ENCODE results near the gene CDC42BPB.

Gene CDC42BPB

DNA sequence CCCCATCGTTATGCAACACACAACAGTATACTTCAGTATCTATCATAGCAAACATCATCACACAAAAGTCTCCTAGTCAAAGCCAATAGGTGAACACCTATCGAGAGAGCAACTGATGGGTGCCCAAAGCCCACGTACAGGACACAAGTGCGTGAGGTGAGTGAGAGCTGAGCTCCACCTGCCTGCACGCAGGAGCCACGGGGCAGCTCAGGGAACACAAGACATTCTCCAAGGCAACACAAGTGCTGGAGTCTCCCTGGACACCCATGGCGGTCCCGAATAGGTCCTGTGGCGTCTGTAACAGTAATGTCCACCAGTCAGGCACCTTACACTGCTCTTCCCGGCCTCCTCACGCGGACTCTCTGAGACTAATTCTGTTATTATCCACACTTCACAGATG lies 44.3 kb downstream of the CDC42BPB start:
- no peak for DNase-seq

DNA sequence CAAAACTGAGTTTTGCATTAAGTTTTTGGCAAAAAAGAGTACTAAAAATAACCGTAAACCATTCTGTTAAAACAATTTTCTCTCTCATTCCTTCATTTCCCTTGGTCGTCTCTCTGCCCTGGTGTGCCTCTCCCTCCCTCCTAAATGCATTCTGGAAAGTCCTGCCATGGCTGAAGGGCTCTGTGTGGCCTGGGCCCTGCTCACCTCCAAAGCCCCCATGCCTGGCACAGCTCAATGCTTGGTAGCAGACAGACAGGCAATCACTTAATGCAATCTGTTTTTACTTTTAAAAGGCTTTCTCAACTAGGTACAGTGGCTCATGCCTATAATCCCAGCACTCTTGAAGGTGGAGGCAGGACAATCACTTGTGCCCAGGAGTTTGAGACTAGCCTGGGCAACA lies 47.8 kb downstream of the CDC42BPB start:
- no peak for DNase-seq

DNA sequence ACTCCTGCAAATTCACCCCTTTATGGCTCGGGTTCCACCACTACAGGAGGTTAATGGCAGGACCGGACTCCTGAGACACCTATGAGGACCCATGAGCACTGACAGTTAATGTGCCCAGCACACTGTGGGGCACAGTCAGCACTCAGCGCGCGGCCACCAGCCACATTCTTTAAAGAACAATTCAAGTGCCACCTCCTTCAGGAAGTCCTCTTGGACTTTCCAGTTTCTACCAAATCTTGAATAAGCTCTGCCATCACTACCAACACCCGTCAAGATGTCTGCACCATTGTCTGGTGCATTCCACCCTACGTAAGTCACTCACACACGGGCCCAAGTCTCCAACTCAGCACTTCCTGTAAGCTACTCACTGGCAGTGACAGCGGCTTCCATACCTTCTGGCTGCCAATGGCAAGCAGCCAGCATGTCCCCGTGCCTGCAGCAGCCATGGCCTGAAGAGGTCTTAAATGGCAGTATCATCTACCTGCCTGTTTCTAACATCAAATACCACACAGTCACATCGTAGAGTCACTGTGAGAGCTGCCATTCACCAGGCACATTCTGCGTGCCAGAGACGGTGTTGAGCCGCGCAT lies 48.5 kb downstream of the CDC42BPB start:
- DNase-seq = no peak

DNA sequence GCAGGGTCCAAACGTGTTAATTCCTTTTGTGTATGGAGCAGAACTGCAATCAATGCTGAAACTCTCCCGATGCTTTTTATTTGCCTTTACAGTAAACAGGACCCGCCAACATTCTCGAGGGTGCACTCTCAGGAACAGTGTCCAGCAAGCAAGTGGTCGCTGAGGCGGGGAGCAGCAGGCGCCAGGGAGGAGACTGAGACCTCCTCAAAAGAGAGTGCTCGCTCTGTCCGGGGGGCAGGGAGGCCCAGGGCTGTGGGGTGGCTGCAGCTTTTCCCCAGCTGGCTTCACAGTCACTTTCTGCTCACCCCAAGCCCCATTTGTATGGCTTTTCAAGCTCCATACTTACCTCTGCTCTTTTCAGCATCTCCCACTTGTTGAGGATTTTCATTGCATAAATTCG lies 49.2 kb downstream of the CDC42BPB start:
- DNase-seq = no peak

DNA sequence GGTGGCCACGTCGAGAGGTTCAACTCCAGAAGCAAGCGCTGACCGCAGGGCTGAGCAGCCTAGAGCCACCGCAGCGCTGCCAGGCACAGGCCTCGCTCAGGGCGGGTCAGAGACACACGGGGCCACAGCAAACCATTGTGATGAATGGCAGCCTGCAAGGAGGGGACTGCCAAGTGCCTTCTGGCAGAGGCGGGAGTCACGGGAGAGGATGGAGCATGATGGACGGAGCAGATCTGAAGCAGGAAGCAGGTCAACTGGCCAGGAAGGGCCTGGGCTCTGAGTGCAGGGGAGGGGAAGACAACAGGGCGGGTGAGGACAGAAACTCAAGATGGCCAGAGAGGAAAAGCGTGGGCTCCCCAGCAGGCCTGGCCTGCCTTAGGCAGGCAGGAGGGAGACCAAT lies 49.8 kb downstream of the CDC42BPB start:
- DNase-seq = no peak

DNA sequence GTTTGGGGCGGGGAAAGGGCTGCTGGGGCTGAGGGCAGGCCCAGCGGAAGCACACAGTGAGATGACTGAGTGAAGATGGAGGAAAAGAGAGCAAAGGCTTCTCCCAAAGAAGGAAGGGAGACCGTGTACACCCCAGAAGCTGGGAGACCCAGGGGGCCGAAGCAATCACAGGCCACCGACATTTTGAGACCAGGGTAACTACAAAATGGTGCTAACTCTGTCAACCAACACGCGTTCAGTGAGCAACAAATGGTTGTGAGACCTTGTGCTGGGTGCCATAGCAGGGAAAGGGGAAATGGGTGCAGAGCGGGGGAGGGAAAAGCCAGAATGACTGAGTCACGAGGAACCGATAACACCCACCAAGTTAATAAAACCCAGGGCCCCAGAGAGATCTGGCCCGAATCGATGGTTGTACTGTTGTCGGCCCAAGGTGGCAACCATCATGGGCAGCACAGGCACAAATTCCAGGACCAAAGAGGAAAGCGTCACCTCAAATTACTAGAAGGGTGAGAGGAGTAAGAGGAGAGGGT lies 50.3 kb downstream of the CDC42BPB start:
- no peak for DNase-seq

DNA sequence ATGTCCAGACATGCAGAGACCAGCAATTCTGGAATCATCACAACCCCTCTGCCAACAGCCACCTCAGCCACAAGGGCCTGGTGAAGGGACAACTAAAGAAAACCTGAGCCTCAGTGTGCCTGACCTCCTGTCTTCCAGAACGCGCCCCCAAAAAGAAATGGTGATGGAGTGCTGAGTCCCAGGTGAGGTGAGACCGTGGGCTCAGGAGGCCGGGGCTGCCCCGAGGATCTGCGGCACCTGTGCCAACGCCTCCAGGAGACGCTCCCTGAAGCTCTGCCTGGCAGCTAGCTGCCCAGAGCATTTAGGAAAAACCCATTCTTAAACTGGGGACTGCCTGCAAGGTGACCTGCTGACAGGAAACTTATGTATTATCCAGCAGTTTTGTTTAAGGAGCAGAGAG lies 51.2 kb downstream of the CDC42BPB start:
- DNase-seq = no peak

DNA sequence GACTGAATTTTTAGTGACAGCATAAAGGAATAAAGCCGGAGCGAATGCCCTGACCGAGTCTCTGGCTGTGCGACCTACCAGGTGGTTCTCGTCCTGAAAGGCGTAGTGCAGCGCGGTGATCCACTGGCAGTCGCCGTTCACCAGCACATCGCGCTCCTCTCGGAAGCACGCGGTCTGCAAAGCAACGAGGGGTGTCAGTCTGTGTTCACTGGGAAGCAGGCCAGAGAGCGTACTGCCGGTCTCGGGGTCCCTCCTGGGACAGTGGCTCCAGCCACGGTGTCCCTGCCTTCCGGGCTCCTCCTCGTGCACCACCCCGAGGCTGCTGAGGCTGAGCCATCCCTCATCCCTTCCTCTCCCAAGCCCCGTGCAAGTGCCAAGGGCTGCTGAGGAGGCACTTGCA lies 53.5 kb downstream of the CDC42BPB start:
- DNase-seq = no peak

DNA sequence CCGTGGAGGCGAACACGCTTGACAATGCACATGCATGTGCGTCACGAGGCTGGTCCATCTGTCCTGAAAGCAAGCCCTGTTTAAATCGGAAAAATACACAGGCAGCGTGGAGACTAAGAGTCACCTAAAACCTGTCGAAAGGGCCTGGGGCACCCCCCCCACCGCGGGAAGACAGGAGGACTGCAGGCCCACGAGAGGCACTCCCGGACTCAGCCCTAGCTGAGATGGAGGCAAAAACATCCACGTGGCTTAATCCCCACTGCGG lies 54.1 kb downstream of the CDC42BPB start:
- no peak for DNase-seq

DNA sequence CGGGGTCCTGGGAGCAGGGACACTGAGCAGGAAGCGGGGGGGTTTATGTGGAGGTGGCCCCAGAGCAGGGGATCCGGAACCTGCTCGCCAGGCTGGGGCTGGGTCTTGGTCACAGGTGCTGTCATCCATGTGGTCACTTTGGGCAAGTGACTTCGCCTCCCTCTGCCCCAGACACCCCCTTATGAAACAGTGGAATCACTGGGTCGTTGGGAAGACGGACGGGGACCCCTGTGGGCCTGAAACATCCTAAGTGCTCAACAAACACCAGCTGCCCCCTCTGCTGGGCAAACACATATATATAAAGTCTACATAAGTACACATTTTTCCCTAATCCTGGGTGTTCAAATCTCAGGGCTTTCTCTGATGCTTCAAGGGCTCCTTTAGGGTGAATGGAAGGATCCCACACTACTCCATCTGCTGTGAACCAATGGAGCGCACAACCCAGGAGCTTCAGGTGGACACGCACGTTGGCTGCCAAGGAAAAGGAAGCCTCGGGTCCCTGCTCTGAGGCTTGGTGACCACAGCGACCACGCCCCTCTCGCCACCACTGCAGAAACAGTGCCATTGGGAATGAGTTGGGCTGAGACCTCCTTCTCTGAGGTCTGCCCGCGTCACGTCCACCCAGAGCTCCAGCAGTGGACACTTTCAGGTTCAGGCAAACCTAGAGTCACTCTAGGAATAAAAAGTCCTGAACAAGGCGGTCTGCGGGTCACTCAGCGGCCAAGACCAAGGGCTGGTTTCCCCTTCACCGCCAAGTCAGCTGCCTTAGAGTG lies 54.6 kb downstream of the CDC42BPB start:
- DNase-seq = no peak

DNA sequence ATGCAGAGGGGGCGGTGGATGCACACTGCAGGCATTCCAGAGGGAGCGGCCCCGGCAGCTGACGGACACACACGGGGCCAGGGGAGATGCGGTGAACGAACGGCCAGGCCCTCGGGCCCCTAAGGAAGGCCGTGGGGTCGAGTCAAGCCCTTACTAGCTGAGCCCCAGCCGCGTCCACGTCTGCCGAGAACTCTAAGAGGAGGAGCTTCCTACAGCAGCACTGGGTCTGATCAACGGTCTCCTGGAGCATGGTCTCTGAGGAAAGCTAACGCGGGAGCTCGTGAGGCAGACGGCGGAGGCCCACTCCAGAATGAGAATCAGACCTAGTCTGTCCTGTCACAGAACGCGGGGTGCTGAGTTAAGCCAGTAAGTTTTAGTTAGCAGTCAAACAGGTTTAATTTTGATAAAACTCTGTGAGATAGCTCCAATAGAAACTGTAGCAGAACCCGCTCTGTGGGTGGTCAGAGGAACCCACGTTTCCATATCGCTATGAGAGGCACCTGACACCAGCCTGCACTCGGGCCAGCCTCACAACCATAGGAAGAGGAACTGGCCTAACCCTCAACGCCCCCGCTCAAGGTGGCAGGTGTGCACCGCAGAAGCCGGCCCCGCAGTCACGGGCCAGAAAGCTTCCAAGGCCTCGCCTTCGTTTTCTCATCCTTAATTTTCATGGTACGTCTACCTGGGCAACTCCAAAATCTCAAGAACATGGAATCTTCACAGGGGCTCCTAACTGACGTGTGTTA lies 55.5 kb downstream of the CDC42BPB start:
- no peak for DNase-seq

DNA sequence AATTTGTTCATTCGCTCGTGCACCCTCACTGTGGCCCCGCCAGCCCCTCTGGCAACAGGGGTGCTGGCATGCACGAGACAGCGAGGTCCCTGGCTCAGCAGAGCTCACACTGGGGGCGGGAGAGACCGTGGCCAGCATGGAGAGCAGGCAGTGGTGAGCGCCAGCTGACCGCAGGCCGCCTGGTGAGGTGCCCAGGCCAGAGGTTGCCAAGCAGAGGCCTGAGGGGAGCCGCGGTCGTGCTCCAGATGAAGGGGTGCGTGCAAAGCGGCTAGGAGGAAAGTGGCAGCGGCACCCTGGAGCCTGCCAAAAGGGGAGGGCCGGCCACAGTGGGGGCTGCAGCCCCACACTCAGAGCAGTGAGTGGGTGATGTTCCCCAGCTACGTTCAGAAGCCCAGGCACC lies 56.1 kb downstream of the CDC42BPB start:
- no peak for DNase-seq

DNA sequence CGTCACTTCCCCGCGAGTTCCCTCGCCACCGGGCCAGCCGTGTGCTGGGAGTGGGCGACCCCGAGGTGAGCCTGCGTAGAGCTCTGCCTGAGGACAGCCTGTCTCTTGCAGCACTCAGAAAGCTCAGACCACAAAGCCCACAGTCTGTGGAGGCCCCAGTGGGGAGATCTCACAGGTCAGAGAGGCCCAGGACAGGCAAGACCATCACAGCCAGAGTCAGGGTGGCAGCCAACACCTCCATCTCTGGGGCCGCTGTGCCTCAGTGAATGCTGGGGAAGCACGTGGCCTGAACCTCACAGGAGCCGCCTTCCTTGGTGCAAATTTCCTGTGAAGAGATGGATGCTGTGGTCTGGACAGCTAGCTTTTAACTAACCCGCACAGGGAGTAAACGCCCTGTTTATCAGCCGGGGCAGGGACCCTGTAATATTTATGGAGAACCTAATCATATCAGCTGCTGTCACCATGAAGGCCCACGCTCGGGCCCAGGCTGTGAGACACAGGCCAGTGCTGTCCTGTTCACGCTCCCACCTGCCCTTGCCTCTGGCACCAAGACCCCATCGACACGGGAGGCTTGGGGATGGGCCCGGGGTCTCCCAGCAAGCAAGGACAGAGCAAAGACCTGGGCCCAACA lies 56.9 kb downstream of the CDC42BPB start:
- DNase-seq = no peak

DNA sequence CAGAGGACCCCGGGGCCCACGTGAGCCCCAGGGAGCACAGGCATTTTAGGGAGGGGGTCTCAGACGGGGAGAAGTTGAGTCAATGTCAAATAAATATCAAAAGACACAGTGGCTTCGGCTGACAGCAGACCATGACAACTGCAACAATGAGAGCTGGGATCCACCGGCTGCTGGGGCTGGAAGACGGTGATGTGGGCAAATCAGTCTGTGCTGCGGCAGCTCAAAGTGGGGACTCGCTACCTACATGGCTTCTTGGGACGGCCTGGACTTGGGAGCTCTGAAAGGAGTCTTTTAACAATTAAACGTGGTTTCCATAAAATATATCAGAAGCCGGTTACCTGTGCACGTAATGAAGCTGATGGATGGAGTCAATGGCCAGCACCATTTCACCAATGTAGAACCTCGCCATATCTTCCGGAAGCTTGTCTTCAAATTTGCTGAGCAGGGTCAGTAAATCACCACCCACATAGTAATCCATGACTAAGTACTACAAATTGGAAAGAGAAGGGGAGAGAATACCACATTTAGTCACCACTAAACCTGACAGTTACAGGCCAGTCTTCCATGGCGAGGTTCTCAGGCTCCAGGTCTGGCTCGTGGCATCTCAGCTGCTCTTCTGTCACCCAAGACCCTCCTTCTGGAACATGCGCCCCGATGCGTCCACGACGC lies 58.0 kb downstream of the CDC42BPB start:
- no peak for DNase-seq

DNA sequence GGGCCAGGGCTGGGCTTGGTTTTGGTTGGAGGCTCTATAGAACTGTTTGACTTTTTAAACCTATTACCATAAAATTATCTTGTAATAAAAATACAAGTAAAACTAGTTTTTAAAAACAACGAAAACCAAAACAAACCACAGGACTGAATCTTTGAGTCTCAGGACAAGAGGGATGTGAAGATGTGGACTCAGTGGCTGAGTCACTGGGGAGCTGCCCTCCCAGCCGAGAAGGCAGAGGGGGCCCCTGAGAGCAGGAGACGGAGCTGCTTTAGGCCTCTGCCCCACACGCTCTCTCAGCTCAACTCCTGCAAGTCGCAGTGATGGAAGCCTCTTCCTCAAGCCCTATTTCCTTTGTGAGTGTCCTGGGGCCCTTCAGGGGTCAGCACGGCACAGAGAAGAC lies 59.0 kb downstream of the CDC42BPB start:
- DNase-seq = no peak

DNA sequence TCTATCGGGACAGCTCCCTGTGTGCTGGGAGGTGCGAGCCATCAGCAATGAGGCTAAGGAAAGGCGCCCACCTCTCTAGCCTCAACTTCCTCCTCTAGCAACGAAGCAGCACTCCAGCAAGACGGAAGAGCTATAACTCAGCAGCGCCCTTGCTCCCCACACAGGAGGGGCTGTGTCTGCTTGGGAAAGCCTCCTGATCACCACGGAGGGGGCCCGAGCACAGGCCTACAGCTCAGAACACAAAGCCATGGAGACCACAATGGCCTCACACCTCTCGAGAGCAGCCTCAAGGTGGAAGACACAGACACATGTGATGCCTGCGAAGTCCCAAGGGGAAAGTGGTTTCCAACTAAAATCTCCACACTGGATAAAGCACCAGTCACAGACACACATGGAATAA lies 60.4 kb downstream of the CDC42BPB start:
- no peak for DNase-seq

DNA sequence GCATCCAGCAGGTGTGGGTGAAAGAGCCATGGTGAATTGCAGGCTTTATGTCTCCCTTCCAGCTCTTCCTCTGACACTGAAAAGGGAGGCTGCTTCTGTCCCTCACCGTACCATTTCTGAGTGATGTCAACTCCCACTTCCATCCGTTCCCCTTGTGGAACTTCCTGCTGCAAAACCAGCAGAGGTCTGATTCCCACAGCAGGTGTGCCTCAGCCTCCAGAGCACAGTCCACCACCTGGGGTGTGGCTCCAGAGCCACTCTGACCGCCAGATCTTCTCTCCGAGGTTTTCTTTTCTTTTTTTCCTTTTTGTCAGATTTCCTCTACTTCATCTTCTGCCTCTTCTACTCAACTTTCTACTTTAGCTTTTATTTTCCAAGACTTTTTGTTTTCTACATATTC lies 62.7 kb downstream of the CDC42BPB start:
- no peak for DNase-seq

DNA sequence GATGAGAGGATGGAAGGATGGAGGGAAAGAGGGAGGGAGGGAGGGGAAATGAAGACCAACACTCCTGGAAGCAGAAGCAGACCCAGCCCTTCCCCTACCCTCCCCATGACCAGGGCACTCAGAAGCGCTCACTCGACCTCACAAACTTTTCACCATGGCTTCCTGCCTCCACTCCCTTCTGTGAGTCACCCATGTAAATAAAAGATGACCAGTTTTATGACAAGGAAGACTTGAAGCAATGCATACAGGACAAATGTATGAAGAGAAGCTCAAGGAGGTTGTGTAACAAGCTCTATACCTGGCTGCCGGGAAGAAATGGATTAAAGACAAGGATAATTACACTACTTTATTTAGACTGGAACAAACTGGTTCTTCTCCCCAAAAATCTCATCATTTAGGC lies 63.8 kb downstream of the CDC42BPB start:
- DNase-seq = no peak

DNA sequence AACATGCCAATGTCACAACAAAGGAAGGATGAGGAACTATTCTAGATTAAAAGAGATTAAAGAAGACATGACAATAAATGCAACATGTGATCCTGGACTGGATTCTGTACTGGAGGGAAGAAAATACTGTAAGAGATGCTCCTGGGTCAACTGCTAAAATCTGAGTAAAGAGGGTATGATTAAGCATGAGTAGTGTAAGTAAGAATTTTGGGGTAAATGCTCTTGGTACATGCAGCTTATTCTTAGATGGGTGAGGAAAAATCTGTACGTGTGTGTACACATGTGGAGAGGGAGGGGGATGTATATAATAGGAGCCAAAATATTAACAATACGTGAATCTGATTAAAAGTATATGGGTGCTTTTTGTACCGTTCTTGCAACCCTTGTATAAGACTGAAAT lies 66.0 kb downstream of the CDC42BPB start:
- no peak for DNase-seq

DNA sequence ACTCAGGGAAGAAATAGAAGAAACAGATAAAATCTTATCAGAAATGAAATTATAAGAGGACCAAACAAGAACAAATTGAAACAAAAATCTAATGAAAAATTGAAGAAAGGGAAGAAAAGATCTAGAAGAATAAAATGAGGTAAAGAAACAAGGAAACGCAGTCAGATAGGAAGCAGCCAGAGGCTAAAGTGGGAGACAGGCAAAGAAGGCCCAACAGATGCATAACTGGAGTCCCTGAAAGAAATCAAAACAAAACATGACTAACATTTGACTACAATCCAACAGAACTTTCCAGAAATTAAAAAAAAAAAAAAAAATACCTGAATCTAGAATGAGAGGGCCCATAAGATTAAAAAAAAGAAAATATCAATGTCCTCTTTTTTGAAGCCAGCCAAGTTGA lies 69.3 kb downstream of the CDC42BPB start:
- DNase-seq = no peak

DNA sequence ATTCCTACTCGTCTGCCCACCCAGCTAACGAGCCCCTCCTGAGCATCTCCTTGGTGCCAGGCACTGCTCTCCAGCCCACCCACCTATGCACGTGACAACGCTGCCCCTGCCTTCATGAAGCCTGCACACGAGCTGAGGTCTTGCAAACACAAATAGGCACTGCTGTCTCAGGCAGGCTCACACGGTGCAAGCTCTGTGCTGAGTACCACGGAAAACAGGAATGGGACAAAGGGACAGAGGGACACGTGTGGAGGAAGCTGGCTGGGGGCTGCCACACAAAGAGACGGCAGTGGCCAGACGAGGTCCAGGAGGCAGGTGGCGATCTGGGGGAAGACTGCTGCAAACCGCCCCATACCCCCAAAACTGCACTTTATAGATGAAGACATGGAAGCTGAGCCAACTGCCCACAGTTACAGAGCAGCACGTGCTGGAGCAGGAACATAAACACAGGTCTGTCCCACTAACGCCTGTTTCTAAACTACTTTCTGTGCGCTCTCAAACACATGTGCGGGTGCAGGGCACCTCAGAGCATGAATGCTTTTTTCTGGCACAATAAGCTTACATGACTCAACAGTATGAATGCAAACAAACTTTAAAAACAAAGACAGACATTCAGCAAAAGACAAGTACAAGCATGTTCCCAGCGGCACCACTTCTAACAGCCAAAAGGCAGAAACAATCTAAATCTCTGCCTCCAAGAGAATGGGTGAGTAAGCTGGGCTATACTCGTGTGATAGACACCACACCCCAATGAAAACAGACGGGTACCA lies 70.4 kb downstream of the CDC42BPB start:
- DNase-seq = no peak

DNA sequence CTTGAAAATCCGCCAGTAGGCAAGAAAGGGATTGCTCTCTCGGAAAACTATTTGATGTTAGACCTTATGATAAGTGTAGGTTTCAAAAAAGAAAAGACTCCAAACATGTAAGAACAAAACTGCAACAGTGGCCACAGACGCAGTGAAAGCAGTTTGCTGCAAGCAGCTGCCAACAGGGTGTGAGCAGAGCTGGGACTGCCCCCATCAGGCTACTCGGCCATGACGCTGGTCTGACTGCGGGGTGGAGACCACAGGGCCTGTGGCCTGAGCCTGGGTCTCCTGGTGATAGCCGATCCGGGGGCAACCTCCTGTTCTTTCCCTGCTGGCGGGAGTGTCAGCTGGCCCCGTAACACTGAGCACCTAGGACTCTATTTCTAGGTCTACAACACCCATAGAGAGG lies 71.7 kb downstream of the CDC42BPB start:
- DNase-seq = no peak

Data from T-helper 2 cell (primary cell).